ENCODE results near the gene SELPLG. TPM values are rescaled to one million over a fixed set of nuclear protein-coding genes. Genes with fewer than 3 reads are reported as not detected.

The SELPLG gene
- total and polyA plus RNA-seq, 4 experiments from 2014 or later = 175 to 781 (median 330) TPM

DNA sequence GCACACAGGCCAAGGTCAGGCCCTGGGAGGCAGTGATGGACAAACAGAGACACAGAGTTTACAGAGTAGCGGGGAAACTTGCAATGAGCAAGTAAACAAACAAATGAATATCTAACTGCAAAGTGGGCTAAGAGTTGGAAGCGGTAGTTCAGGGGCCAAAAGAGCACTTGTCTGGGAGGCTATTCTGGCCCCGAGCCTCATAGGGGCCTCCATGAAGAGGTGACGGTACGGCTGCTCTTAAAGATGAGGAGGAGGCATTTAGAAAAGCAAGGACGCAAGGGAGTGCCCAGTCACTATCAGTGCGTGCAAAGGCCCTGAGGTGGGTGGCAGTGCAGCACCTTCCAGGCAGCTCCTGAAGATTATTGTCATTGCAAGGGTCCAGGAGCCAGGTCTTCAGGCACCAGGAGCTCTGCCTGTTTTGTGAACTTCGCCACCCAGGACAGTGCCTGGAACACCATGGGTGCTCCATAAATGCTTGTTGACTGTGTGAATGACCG, 31.4 kb downstream of the SELPLG start:
- H3K9me3 Mint-ChIP-seq = no peaks in the 10 kb centered on the region
- no peak for DNase-seq
- H3K36me3 Mint-ChIP-seq = no peaks in the 10 kb centered on the region
- no peak overlapping the region for H3K4me3 Mint-ChIP-seq
- no peaks in the 10 kb centered on the region for H3K27me3 Mint-ChIP-seq
- no peaks in the 10 kb centered on the region for H3K9me3 ChIP-seq (ENCODE audit: control insufficient read depth in 1 of 2, low read length in 2 of 2)
- POLR2A ChIA-PET (ENCODE audit: partially characterized antibody) = no interaction called here
- no peaks in the 10 kb centered on the region for H3K36me3 ChIP-seq (ENCODE audit: insufficient read depth, low read length)
- CTCF ChIA-PET (ENCODE audit: partially characterized antibody) = no interaction called here
- H3K4me3 ChIP-seq (ENCODE audit: low read length in 2 of 2) = no peak overlapping the region
- intact Hi-C loops (cut with micrococcal nuclease) = no loop called here
- H3K4me1 Mint-ChIP-seq = no peaks in the 10 kb centered on the region
- no peaks in the 10 kb centered on the region for H3K27me3 ChIP-seq (ENCODE audit: insufficient read depth, low read length)
- H3K4me1 ChIP-seq (ENCODE audit: insufficient read depth, low read length) = no peaks in the 10 kb centered on the region
- no peak overlapping the region for H3K27ac Mint-ChIP-seq
- H3K27ac ChIP-seq (ENCODE audit: low read depth, low read length) = no peak overlapping the region

- POLR2A ChIA-PET (ENCODE audit: partially characterized antibody) = no interaction called here
- Mint-ChIP-seq H3K36me3 (no peaks in the 10 kb centered on the region), H3K27ac (no peak overlapping the region), H3K27me3 (no peaks in the 10 kb centered on the region), H3K4me1 (no peaks in the 10 kb centered on the region), H3K4me3 (no peak overlapping the region), H3K9me3 (no peaks in the 10 kb centered on the region)
- CTCF ChIA-PET (ENCODE audit: partially characterized antibody) = interaction anchor here (2.7 kb wide), 1 partner anchor 16 kb away, joined by 13 read pairs; no protein-coding TSS in a partner anchor
- intact Hi-C loops (cut with micrococcal nuclease) = no loop called here
- no peaks in the 10 kb centered on the region for H3K4me1 ChIP-seq (ENCODE audit: insufficient read depth, low read length)
- H3K27ac ChIP-seq (ENCODE audit: low read depth, low read length) = no peak overlapping the region
- no peaks in the 10 kb centered on the region for H3K36me3 ChIP-seq (ENCODE audit: insufficient read depth, low read length)
- H3K27me3 ChIP-seq (ENCODE audit: insufficient read depth, low read length) = no peaks in the 10 kb centered on the region
- H3K4me3 ChIP-seq (ENCODE audit: low read length in 2 of 2) = no peak overlapping the region
- DNase-seq = no peak
- H3K9me3 ChIP-seq (ENCODE audit: control insufficient read depth in 1 of 2, low read length in 2 of 2) = no peaks in the 10 kb centered on the region
Measured at GRCh38 chr12:108600702-108601007, 33.0 kb downstream of the SELPLG start.

GRCh38 chr12:108599948-108600701, 33.6 kb downstream of the SELPLG start:
- intact Hi-C loops (cut with micrococcal nuclease) = no loop called here
- Histone ChIP-seq H3K9me3 (ENCODE audit: control insufficient read depth in 1 of 2, low read length in 2 of 2) (no peaks in the 10 kb centered on the region), H3K27ac (ENCODE audit: low read depth, low read length) (no peak overlapping the region), H3K4me1 (ENCODE audit: insufficient read depth, low read length) (no peaks in the 10 kb centered on the region), H3K36me3 (ENCODE audit: insufficient read depth, low read length) (no peaks in the 10 kb centered on the region), H3K27me3 (ENCODE audit: insufficient read depth, low read length) (no peaks in the 10 kb centered on the region), H3K4me3 (ENCODE audit: low read length in 2 of 2) (no peak overlapping the region)
- H3K27ac Mint-ChIP-seq = no peak overlapping the region
- H3K4me1 Mint-ChIP-seq = no peaks in the 10 kb centered on the region
- H3K9me3 Mint-ChIP-seq = no peaks in the 10 kb centered on the region
- H3K27me3 Mint-ChIP-seq = no peaks in the 10 kb centered on the region
- CTCF ChIA-PET (ENCODE audit: partially characterized antibody) = interaction anchor here (2.7 kb wide), 1 partner anchor 17 kb away, joined by 13 read pairs; no protein-coding TSS in a partner anchor
- H3K36me3 Mint-ChIP-seq = no peaks in the 10 kb centered on the region
- H3K4me3 Mint-ChIP-seq = no peak overlapping the region
- no peak for DNase-seq
- POLR2A ChIA-PET (ENCODE audit: partially characterized antibody) = no interaction called here

DNA sequence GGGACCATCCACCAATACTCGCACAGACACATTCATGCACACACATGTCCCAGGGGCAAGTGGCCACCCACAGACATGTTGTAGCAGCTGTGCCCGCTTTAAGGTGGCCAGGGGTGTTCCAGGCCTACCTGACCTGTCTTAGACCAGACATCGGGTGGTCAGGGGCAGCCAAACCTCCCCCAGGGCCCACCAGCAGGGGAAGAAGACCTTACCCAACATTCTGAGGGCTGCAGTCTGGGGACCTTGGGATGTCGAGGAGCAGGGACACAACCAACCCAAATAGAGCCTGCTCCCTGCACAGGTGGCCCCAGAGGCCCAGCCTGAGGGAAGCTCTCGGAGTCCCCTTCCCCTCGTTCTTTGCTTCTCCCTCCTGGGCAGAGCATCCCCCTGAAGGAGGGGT, 34.2 kb downstream of the SELPLG start:
- intact Hi-C loops (cut with micrococcal nuclease) = no loop called here
- no peaks in the 10 kb centered on the region for H3K36me3 ChIP-seq (ENCODE audit: insufficient read depth, low read length)
- no peak overlapping the region for H3K4me3 ChIP-seq (ENCODE audit: low read length in 2 of 2)
- H3K27me3 ChIP-seq (ENCODE audit: insufficient read depth, low read length) = no peaks in the 10 kb centered on the region
- no peaks in the 10 kb centered on the region for H3K4me1 Mint-ChIP-seq
- H3K36me3 Mint-ChIP-seq = no peaks in the 10 kb centered on the region
- H3K4me1 ChIP-seq (ENCODE audit: insufficient read depth, low read length) = no peaks in the 10 kb centered on the region
- CTCF ChIA-PET (ENCODE audit: partially characterized antibody) = interaction anchor here (2.7 kb wide), 1 partner anchor 18 kb away, joined by 13 read pairs; no protein-coding TSS in a partner anchor
- no peak overlapping the region for H3K27ac ChIP-seq (ENCODE audit: low read depth, low read length)
- no peak overlapping the region for H3K4me3 Mint-ChIP-seq
- no peaks in the 10 kb centered on the region for H3K27me3 Mint-ChIP-seq
- no peaks in the 10 kb centered on the region for H3K9me3 ChIP-seq (ENCODE audit: control insufficient read depth in 1 of 2, low read length in 2 of 2)
- no peaks in the 10 kb centered on the region for H3K9me3 Mint-ChIP-seq
- H3K27ac Mint-ChIP-seq = no peak overlapping the region
- POLR2A ChIA-PET (ENCODE audit: partially characterized antibody) = no interaction called here
- no peak for DNase-seq

GRCh38 chr12:108598553-108599250, 35.0 kb downstream of the SELPLG start:
- no peak overlapping the region for H3K4me3 ChIP-seq (ENCODE audit: low read length in 2 of 2)
- ChIA-PET POLR2A (ENCODE audit: partially characterized antibody) (no interaction called here), CTCF (ENCODE audit: partially characterized antibody) (interaction anchor here (2.0 kb wide), 1 partner anchor 19 kb away, joined by 7 read pairs; no protein-coding TSS in a partner anchor)
- no peaks in the 10 kb centered on the region for H3K9me3 Mint-ChIP-seq
- no peaks in the 10 kb centered on the region for H3K27me3 ChIP-seq (ENCODE audit: insufficient read depth, low read length)
- H3K4me1 ChIP-seq (ENCODE audit: insufficient read depth, low read length) = no peaks in the 10 kb centered on the region
- H3K27me3 Mint-ChIP-seq = no peaks in the 10 kb centered on the region
- H3K36me3 ChIP-seq (ENCODE audit: insufficient read depth, low read length) = no peaks in the 10 kb centered on the region
- H3K27ac Mint-ChIP-seq = no peak overlapping the region
- no peak for DNase-seq
- H3K27ac ChIP-seq (ENCODE audit: low read depth, low read length) = no peak overlapping the region
- H3K4me1 Mint-ChIP-seq = no peaks in the 10 kb centered on the region
- intact Hi-C loops (cut with micrococcal nuclease) = no loop called here
- H3K9me3 ChIP-seq (ENCODE audit: control insufficient read depth in 1 of 2, low read length in 2 of 2) = no peaks in the 10 kb centered on the region
- H3K36me3 Mint-ChIP-seq = no peaks in the 10 kb centered on the region
- no peak overlapping the region for H3K4me3 Mint-ChIP-seq

DNA sequence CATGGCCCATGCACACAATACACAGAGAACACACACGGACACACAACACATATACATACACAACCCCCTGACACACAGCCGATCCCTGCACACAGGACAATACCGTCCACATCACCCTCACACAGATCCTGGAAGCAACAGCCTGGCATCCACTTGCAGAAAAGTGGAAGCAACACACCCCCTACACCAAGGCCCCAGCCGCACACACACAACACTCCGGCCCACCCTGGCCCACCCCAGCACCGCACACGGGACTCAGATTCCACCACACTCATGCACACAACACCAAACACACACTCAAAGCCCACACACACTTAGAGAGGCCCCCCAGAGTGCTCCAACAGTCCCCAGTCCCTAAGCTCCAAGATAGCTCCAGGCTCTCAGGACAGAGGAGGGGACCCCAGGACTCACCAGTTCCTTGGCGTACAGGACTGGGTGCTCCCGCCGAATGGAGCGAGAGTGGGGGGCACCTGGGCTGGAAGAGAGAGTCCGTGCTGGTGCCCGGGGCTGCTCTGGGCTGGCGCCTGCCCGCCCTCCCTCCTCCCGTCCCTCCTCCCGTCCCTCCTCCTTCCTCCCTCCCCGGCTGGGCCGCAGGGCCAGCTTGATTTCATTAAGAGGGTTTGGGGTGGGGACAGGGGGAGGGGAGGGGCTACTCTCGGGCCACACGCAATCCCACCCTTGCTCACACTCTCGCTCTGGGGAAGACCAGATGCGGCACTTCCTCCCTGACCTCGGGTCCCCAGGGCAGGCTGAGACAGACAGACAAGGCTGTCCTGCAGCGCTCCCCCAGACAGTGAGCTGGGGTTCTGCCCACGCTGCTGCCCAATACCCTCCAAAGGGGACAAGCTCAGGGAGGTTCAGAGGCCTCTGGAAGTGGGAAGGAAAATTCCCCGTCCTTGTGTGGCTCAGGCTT, 35.9 kb downstream of the SELPLG start, which contains the start of gene TMEM119:
Gene TMEM119 (minus strand): TSS at position 526 of the 913 bp plus-strand sequence. CDS start 5,701 bp downstream, outside the sequence.
- Mint-ChIP-seq H3K9me3 (no peaks in the 10 kb centered on the region), H3K36me3 (no peaks in the 10 kb centered on the region), H3K27me3 (no peaks in the 10 kb centered on the region), H3K4me3 (no peak within 1 kb of the TSS), H3K27ac (peak within 1 kb of the TSS in 3 of 7 donors; percentile 28 to 53 (median 46)), H3K4me1 (no peaks in the 10 kb centered on the region)
- no peak within 1 kb of the TSS for H3K27ac ChIP-seq (ENCODE audit: low read depth, low read length)
- ChIA-PET POLR2A (ENCODE audit: partially characterized antibody) (no interaction called here), CTCF (ENCODE audit: partially characterized antibody) (interaction anchor here (2.0 kb wide), 1 partner anchor 20 kb away, joined by 7 read pairs; no protein-coding TSS in a partner anchor)
- intact Hi-C loops (cut with micrococcal nuclease) = no loop called here
- DNase-seq = no peak
- H3K4me3 ChIP-seq (ENCODE audit: low read length in 2 of 2) = no peak within 1 kb of the TSS
- H3K36me3 ChIP-seq (ENCODE audit: insufficient read depth, low read length) = no peaks in the 10 kb centered on the region
- no peaks in the 10 kb centered on the region for H3K27me3 ChIP-seq (ENCODE audit: insufficient read depth, low read length)
- no peaks in the 10 kb centered on the region for H3K9me3 ChIP-seq (ENCODE audit: control insufficient read depth in 1 of 2, low read length in 2 of 2)
- H3K4me1 ChIP-seq (ENCODE audit: insufficient read depth, low read length) = no peaks in the 10 kb centered on the region

All from CD4-positive, alpha-beta memory T cell (primary cell).